Suppressor macrophage treated with lipopolysaccharide for 4 hours (primary cell): ENCODE measurements around the gene CD226.
"Not testable (repeated sequence)": the region's sequence is repeated elsewhere in the genome, so short reads cannot be mapped to it uniquely, and the experiment has no call there.

Experiments
- DNase-seq: peaks from one replicate; pipeline ENCODE4 v3.0.0-alpha.2; 2020

The CD226 gene

GRCh38 chr18:69899154-69899923 lies 48.3 kb downstream of the CD226 start:
- not testable (repeated sequence) for DNase-seq

GRCh38 chr18:69898241-69898861 lies 49.3 kb downstream of the CD226 start:
- DNase-seq, result no peak

GRCh38 chr18:69897397-69898108 lies 50.1 kb downstream of the CD226 start:
- DNase-seq, result peak; percentile 6

- DNase-seq, result no peak
These were observed 52.3 kb downstream of the CD226 start for GRCh38 chr18:69895066-69896047.

- no peak for DNase-seq
These were observed 53.2 kb downstream of the CD226 start for GRCh38 chr18:69894467-69894866.

- DNase-seq, result no peak
These were observed 57.1 kb downstream of the CD226 start for GRCh38 chr18:69890558-69890957.

GRCh38 chr18:69889009-69889408 lies 58.7 kb downstream of the CD226 start:
- no peak for DNase-seq

GRCh38 chr18:69887256-69887655 lies 60.4 kb downstream of the CD226 start:
- no peak for DNase-seq

- DNase-seq, result no peak
These were observed 61.7 kb downstream of the CD226 start for GRCh38 chr18:69885841-69886531.

GRCh38 chr18:69885355-69885754 lies 62.3 kb downstream of the CD226 start:
- no peak for DNase-seq

GRCh38 chr18:69883781-69884180 lies 63.9 kb downstream of the CD226 start:
- DNase-seq, result no peak

GRCh38 chr18:69882965-69883668 lies 64.6 kb downstream of the CD226 start:
- no peak for DNase-seq

GRCh38 chr18:69880083-69880482 lies 67.6 kb downstream of the CD226 start:
- no peak for DNase-seq

GRCh38 chr18:69879051-69879450 lies 68.6 kb downstream of the CD226 start:
- not testable (repeated sequence) for DNase-seq

- no peak for DNase-seq
These were observed 69.3 kb downstream of the CD226 start for GRCh38 chr18:69878213-69878933.

- DNase-seq, result no peak
These were observed 71.2 kb downstream of the CD226 start for GRCh38 chr18:69876490-69876889.

GRCh38 chr18:69874058-69874457 lies 73.6 kb downstream of the CD226 start:
- no peak for DNase-seq

- no peak for DNase-seq
These were observed 75.0 kb downstream of the CD226 start for GRCh38 chr18:69872661-69873060.

- no peak for DNase-seq
These were observed 76.3 kb downstream of the CD226 start for GRCh38 chr18:69871363-69871762.

- no peak for DNase-seq
These were observed 76.9 kb downstream of the CD226 start for GRCh38 chr18:69870736-69871135.

GRCh38 chr18:69866212-69866611 lies 81.5 kb downstream of the CD226 start:
- no peak for DNase-seq
